GM23338 (cell line): ENCODE results near the gene KLHL6. TPM values are rescaled to one million over a fixed set of nuclear protein-coding genes. Genes with fewer than 3 reads are reported as not detected.
A peak's percentile ranks its signal among the peaks of the same experiment; 100 is the strongest.
"Not testable (repeated sequence)": the region's sequence is repeated elsewhere in the genome, so short reads cannot be mapped to it uniquely, and the experiment has no call there.

Experiments
- ATAC-seq: fragments of 200-7000 bp; cut with Tn5 transposase; 3 replicates; pipeline ENCODE4 v1.9.1; 2020
- DNase-seq: peaks from one replicate; pipeline ENCODE4 v3.0.0-alpha.2; 2015; ENCODE audit warnings: low spot score
- H2AFZ ChIP-seq: fragments of 200-600 bp; sonication (generic); 2 replicates; pipeline ENCODE4 v1.8.0; 2016; ENCODE audit warnings: antibody characterized with exemption, mild to moderate bottlenecking, moderate library complexity
- H3F3A ChIP-seq: fragments of 200-600 bp; sonication (generic); replicated peaks from 2 replicates; pipeline ENCODE4 v1.8.0; 2017; ENCODE audit warnings: antibody characterized with exemption, mixed run types, low read depth
- H3K27ac ChIP-seq: fragments of 200-600 bp; sonication (generic); 2 replicates; pipeline ENCODE4 v1.6.1; 2016; ENCODE audit warnings: low read depth
- H3K27me3 ChIP-seq: fragments of 200-600 bp; sonication (generic); 2 replicates; pipeline ENCODE4 v1.8.0; 2016; ENCODE audit warnings: mild to moderate bottlenecking, mixed run types, moderate library complexity; ENCODE audit not compliant: insufficient read depth
- H3K36me3 ChIP-seq: fragments of 200-600 bp; sonication (generic); 2 replicates; pipeline ENCODE4 v1.8.0; 2016; ENCODE audit warnings: mild to moderate bottlenecking; ENCODE audit not compliant: insufficient read depth
- H3K4me1 ChIP-seq: fragments of 200-600 bp; sonication (generic); 2 replicates; pipeline ENCODE4 v1.8.0; 2016; ENCODE audit warnings: mild to moderate bottlenecking, moderate library complexity; ENCODE audit not compliant: insufficient read depth
- H3K4me2 ChIP-seq: fragments of 200-600 bp; sonication (generic); 2 replicates; pipeline ENCODE4 v1.7.1; 2017; ENCODE audit warnings: mixed run types
- H3K4me3 ChIP-seq: fragments of 200-600 bp; sonication (generic); 2 replicates; pipeline ENCODE4 v1.6.1; 2016; ENCODE audit warnings: mixed run types
- H3K79me2 ChIP-seq: fragments of 200-600 bp; sonication (generic); replicated peaks from 2 replicates; pipeline ENCODE4 v1.8.0; 2017; ENCODE audit warnings: mild to moderate bottlenecking; ENCODE audit not compliant: insufficient read depth
- H3K9me2 ChIP-seq: fragments of 200-600 bp; sonication (generic); 2 replicates; pipeline ENCODE4 v1.8.0; 2017; ENCODE audit not compliant: insufficient read depth
- H4K20me1 ChIP-seq: fragments of 200-600 bp; sonication (generic); replicated peaks from 2 replicates; pipeline ENCODE4 v1.8.0; 2017; ENCODE audit warnings: mild to moderate bottlenecking; ENCODE audit not compliant: insufficient read depth
- H3K27ac Mint-ChIP-seq: 2 replicates; pipeline ENCODE4 v1.8.0; 2020; ENCODE audit warnings: inconsistent platforms, mild to moderate bottlenecking, moderate library complexity, mixed read lengths
- H3K27me3 Mint-ChIP-seq: 3 replicates; pipeline ENCODE4 v1.8.0; 2022; ENCODE audit warnings: low read depth, mild to moderate bottlenecking, moderate library complexity, mixed read lengths, inconsistent platforms; ENCODE audit not compliant: insufficient read depth, poor library complexity
- H3K36me3 Mint-ChIP-seq: 3 replicates; pipeline ENCODE4 v1.8.0; 2021; ENCODE audit warnings: low read depth, mild to moderate bottlenecking, inconsistent platforms, moderate library complexity, mixed read lengths
- H3K4me1 Mint-ChIP-seq: 3 replicates; pipeline ENCODE4 v1.8.0; 2020; ENCODE audit warnings: mild to moderate bottlenecking, inconsistent platforms, mixed read lengths
- H3K4me3 Mint-ChIP-seq: 3 replicates; pipeline ENCODE4 v1.8.0; 2021; ENCODE audit warnings: moderate library complexity, mild to moderate bottlenecking, inconsistent platforms, mixed read lengths
- H3K9me3 Mint-ChIP-seq: 3 replicates; pipeline ENCODE4 v1.8.0; 2020; ENCODE audit warnings: moderate library complexity, mild to moderate bottlenecking, inconsistent platforms, mixed read lengths
- CREB1 ChIP-seq: fragments of 250-450 bp; sonication (Bioruptor Pico); IDR thresholded peaks from 2 replicates; pipeline ENCODE4 v1.5.0; 2020; ENCODE audit warnings: low read depth, mild to moderate bottlenecking, moderate library complexity
- EZH2 ChIP-seq: fragments of 200-600 bp; sonication (generic); IDR thresholded peaks from one replicate; pipeline ENCODE4 v1.8.0; 2017; ENCODE audit warnings: antibody characterized with exemption, mild to moderate bottlenecking, low read depth; ENCODE audit not compliant: unreplicated experiment
- EZH2phosphoT487 ChIP-seq: fragments of 200-600 bp; sonication (generic); IDR thresholded peaks from one replicate; pipeline ENCODE4 v1.8.1; 2018; ENCODE audit warnings: antibody characterized with exemption; ENCODE audit not compliant: unreplicated experiment
- JUNB ChIP-seq: IDR thresholded peaks from one replicate; pipeline ENCODE4 v1.6.1; 2016; ENCODE audit warnings: antibody characterized with exemption; ENCODE audit not compliant: unreplicated experiment
- NANOG ChIP-seq: IDR thresholded peaks from 2 replicates; pipeline ENCODE4 v1.6.1; 2016; ENCODE audit warnings: antibody characterized with exemption, borderline replicate concordance
- POLR2AphosphoS5 ChIP-seq: IDR thresholded peaks from 2 replicates; pipeline ENCODE4 v1.6.1; 2016; ENCODE audit warnings: antibody characterized with exemption, low read depth
- STAT1 ChIP-seq: IDR thresholded peaks from one replicate; pipeline ENCODE4 v1.6.1; 2016; ENCODE audit warnings: antibody characterized with exemption; ENCODE audit not compliant: unreplicated experiment
- polyA plus RNA-seq: library from polyadenylated mRNA; unstranded; fragments of >200 nt; fragmentation: Nextera tagmentation; extraction: Ambion mirVana; gene quantifications from 2 replicates; pipeline ENCODE4 v1.2.1, GENCODE V29; 2016
- total RNA-seq: library from RNA; depleted of rRNA; stranded (reverse); fragments of >200 nt; shearing (Covaris generic); gene quantifications from 2 replicates; pipeline ENCODE4 v1.2.3, GENCODE V29; 2014
- TF ChIP-seq, protein P1 (sequence below), 2 experiments: fragments of 200-600 bp in 1 of 2; sonication (generic) in 1 of 2; conservative IDR thresholded peaks; 2 replicates each; pipeline versions ENCODE4 v1.5.1 to v1.6.1; 2016 to 2017; ENCODE audit warnings: antibody characterized with exemption in 2 of 2, low read depth in 2 of 2, mild to moderate bottlenecking in 2 of 2, moderate library complexity in 1 of 2
- TF ChIP-seq, protein P2 (sequence below): IDR thresholded peaks from one replicate; pipeline ENCODE4 v1.6.1; 2018; ENCODE audit warnings: antibody characterized with exemption; ENCODE audit not compliant: unreplicated experiment

The KLHL6 gene
- total and polyA plus RNA-seq, 2 experiments from 2014 or later: not detected

DNA sequence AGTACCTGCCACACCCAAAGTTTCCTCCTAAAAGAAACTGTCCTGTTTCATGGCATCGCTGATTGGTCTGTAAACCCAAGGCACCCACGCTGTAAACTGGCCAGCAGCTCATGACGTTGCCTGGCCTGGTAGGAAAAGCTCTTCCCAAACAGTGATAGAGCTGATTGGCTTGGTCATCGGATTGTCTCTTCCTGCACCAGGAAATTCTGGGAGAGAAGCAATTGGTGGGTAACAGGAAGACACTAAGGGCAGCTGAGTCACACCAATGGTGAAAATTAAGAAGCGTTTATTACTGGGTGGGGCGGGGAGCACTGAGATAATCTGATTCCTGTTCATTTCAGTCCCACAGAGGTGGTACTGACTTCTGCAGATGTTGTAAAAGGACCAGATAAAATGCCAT, 31.0 kb downstream of the KLHL6 start:
- H3K79me2 ChIP-seq: no peaks in the 10 kb centered on the region
- no peak overlapping the region for H3K27ac Mint-ChIP-seq
- no peaks in the 10 kb centered on the region for H3K27me3 ChIP-seq
- H3F3A ChIP-seq: no peaks in the 10 kb centered on the region
- no peak for ATAC-seq
- no peak overlapping the region; the same call in 1 of the 2 replicates for H2AFZ ChIP-seq
- TF ChIP-seq POLR2AphosphoS5 (no peak), NANOG (no peak), EZH2 (no peak), STAT1 (no peak), EZH2phosphoT487 (no peak), JUNB (no peak), CREB1 (CRISPR knock-in tag) (no peak)
- TF ChIP-seq, protein P1, sequence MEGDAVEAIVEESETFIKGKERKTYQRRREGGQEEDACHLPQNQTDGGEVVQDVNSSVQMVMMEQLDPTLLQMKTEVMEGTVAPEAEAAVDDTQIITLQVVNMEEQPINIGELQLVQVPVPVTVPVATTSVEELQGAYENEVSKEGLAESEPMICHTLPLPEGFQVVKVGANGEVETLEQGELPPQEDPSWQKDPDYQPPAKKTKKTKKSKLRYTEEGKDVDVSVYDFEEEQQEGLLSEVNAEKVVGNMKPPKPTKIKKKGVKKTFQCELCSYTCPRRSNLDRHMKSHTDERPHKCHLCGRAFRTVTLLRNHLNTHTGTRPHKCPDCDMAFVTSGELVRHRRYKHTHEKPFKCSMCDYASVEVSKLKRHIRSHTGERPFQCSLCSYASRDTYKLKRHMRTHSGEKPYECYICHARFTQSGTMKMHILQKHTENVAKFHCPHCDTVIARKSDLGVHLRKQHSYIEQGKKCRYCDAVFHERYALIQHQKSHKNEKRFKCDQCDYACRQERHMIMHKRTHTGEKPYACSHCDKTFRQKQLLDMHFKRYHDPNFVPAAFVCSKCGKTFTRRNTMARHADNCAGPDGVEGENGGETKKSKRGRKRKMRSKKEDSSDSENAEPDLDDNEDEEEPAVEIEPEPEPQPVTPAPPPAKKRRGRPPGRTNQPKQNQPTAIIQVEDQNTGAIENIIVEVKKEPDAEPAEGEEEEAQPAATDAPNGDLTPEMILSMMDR (conservative IDR thresholded peaks at IDR 0.05; ENCODE audit: low read depth in 2 of 2): no peak
- TF ChIP-seq, protein P2, sequence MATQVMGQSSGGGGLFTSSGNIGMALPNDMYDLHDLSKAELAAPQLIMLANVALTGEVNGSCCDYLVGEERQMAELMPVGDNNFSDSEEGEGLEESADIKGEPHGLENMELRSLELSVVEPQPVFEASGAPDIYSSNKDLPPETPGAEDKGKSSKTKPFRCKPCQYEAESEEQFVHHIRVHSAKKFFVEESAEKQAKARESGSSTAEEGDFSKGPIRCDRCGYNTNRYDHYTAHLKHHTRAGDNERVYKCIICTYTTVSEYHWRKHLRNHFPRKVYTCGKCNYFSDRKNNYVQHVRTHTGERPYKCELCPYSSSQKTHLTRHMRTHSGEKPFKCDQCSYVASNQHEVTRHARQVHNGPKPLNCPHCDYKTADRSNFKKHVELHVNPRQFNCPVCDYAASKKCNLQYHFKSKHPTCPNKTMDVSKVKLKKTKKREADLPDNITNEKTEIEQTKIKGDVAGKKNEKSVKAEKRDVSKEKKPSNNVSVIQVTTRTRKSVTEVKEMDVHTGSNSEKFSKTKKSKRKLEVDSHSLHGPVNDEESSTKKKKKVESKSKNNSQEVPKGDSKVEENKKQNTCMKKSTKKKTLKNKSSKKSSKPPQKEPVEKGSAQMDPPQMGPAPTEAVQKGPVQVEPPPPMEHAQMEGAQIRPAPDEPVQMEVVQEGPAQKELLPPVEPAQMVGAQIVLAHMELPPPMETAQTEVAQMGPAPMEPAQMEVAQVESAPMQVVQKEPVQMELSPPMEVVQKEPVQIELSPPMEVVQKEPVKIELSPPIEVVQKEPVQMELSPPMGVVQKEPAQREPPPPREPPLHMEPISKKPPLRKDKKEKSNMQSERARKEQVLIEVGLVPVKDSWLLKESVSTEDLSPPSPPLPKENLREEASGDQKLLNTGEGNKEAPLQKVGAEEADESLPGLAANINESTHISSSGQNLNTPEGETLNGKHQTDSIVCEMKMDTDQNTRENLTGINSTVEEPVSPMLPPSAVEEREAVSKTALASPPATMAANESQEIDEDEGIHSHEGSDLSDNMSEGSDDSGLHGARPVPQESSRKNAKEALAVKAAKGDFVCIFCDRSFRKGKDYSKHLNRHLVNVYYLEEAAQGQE: no peak
- no peaks in the 10 kb centered on the region for H3K36me3 Mint-ChIP-seq
- H3K4me2 ChIP-seq: no peak overlapping the region
- H4K20me1 ChIP-seq: no peaks in the 10 kb centered on the region
- H3K27ac ChIP-seq: no peak overlapping the region
- DNase-seq: no peak
- no peak overlapping the region for H3K4me3 Mint-ChIP-seq
- H3K9me3 Mint-ChIP-seq: no peaks in the 10 kb centered on the region; the same call in 2 of the 3 replicates
- H3K4me1 Mint-ChIP-seq: peaks cover 12% of the 10 kb centered on the region
- peaks cover 2% of the 10 kb centered on the region for H3K27me3 Mint-ChIP-seq
- 0 out of 2 replicates have a peak, but pooled peaks cover 3% of the 10 kb centered on the region for H3K9me2 ChIP-seq
- H3K4me3 ChIP-seq: no peak overlapping the region
- no peaks in the 10 kb centered on the region for H3K4me1 ChIP-seq
- H3K36me3 ChIP-seq: no peaks in the 10 kb centered on the region

- not testable (repeated sequence) for H3K79me2 ChIP-seq, H3K36me3 Mint-ChIP-seq, H3K4me2 ChIP-seq, H3K4me3 Mint-ChIP-seq, DNase-seq, H3K4me3 ChIP-seq, H3K27ac ChIP-seq, H3K27me3 Mint-ChIP-seq, H3K9me3 Mint-ChIP-seq, H3K9me2 ChIP-seq, H4K20me1 ChIP-seq, ATAC-seq, H3K27me3 ChIP-seq, H3K27ac Mint-ChIP-seq, H3F3A ChIP-seq, H3K36me3 ChIP-seq
- Histone ChIP-seq H2AFZ (peak overlapping the region; percentile 84), H3K4me1 (peaks cover 12% of the 10 kb centered on the region)
- peaks cover 30% of the 10 kb centered on the region for H3K4me1 Mint-ChIP-seq
These were observed 34.6 kb downstream of the KLHL6 start for GRCh38 chr3:183520741-183521556.

GRCh38 chr3:183520295-183520694, 35.2 kb downstream of the KLHL6 start:
- H3K36me3 ChIP-seq, H3K4me2 ChIP-seq, H3K4me3 Mint-ChIP-seq, H3K27me3 ChIP-seq, ATAC-seq, H3K27ac Mint-ChIP-seq, H3K27ac ChIP-seq, H4K20me1 ChIP-seq, H3K9me2 ChIP-seq, H3K27me3 Mint-ChIP-seq, H3K79me2 ChIP-seq, H3K9me3 Mint-ChIP-seq, H3K4me3 ChIP-seq, H3F3A ChIP-seq, DNase-seq, H3K36me3 Mint-ChIP-seq: not testable (repeated sequence)
- peaks cover 32% of the 10 kb centered on the region for H3K4me1 Mint-ChIP-seq
- Histone ChIP-seq H2AFZ (0 out of 2 replicates have a peak overlapping the region, but pooled peaks have one; percentile 84), H3K4me1 (peaks cover 12% of the 10 kb centered on the region)
